ENCODE data around the gene NEU3.
"Not testable (repeated sequence)": the region's sequence is repeated elsewhere in the genome, so short reads cannot be mapped to it uniquely, and the experiment has no call there.

The NEU3 gene

GRCh38 chr11:74984730-74985129 is 4.0 kb upstream of the NEU3 start:
- no peak for DNase-seq (ENCODE audit: low read depth)
- TF ChIP-seq CTCF (conservative IDR thresholded peaks at IDR 0.05; ENCODE audit: low read length), result no peak
- no peak overlapping the region for H3K4me3 ChIP-seq (ENCODE audit: low read length)

GRCh38 chr11:74989260-74989638 is 516 bp downstream of the NEU3 start:
- TF ChIP-seq CTCF (conservative IDR thresholded peaks at IDR 0.05; ENCODE audit: low read length), result no peak
- DNase-seq (ENCODE audit: low read depth), result no peak
- H3K4me3 ChIP-seq (ENCODE audit: low read length), result peak overlapping the region; percentile 82

DNA sequence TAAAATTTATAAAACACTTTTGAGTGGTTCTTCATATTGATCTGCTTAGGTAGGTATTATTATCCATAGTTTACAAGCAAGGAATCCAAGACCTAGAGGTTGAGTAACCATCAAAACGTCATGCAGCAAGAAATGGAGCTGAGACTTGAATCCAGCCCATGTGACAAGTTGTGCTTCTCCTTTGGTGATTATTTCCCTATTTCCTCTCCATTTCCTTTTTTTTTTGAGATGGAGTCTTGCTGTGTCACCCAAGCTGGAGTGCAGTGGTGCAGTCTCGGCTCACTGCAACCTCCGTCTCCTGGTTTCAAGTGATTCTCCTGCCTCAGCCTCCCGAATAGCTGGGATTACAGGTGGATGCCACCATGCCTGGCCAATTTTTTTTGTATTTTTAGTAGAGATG is 1.4 kb downstream of the NEU3 start:
- DNase-seq (ENCODE audit: low read depth); H3K4me3 ChIP-seq (ENCODE audit: low read length): not testable (repeated sequence)

DNA sequence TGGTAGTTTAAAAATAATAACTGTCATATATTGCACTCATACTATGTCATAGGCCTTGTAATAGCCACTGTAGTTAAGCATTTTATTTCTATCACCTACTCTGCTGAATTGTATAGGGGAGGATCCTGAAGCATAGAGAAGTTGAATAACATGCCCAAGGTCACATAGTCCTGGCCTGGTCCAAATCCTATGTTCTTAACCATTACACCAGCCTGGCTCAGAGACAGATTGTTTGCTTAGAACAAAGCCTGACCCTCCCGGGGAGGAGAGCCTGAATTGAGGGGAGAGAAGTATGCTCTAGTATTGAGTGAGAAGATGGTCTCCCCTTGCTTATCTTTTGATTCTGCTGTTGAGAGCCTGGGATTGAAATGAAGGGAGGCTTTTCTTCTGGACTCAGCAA is 2.2 kb downstream of the NEU3 start:
- H3K4me3 ChIP-seq (ENCODE audit: low read length), result no peak overlapping the region
- DNase-seq (ENCODE audit: low read depth), result no peak
- TF ChIP-seq CTCF (conservative IDR thresholded peaks at IDR 0.05; ENCODE audit: low read length), result no peak

DNA sequence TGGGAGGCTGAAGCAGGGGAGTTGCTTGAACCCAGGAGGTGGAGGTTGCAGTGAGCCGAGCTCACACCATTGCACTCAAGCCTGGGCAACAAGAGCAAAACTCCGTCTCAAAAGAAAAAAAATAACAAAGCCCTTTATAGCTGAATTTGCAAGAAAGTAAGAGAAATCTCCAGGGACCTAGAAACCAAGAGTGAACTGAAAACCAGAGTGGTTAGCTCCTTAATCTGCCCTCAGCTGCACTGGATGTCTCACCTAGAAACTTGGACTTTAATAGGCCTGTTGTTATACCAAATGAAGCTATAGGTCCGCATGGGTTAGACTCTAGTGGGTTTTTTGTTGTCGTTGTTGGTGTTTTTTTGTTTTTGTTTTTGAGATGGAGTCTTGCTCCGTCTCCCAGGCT is 4.1 kb downstream of the NEU3 start:
- H3K4me3 ChIP-seq (ENCODE audit: low read length), result no peak overlapping the region

DNA sequence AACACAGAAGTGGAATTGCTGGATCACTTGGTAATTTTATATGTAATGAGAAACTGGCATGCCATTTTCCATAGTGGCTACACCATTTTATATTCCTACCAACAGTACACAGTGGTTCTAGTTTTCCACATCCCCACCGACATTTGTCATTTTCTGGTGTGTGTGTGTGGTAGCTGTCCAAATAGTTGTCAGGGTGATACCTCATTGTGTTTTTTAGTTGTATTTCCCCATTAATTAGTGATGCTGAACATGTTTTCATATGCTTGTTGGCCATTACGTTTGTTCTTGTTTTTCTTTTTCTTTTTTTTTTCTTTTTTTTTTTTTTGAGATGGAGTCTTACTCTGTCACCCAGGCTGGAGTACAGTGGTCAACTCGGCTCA is 12.2 kb downstream of the NEU3 start:
- no peak overlapping the region for H3K4me3 ChIP-seq (ENCODE audit: low read length)
- TF ChIP-seq CTCF (conservative IDR thresholded peaks at IDR 0.05; ENCODE audit: low read length), result no peak
- no peak for DNase-seq (ENCODE audit: low read depth)

More for the DNA sequence above, 4.1 kb downstream of the NEU3 start:
- no peak for TF ChIP-seq CTCF (conservative IDR thresholded peaks at IDR 0.05; ENCODE audit: low read length)
- no peak for DNase-seq (ENCODE audit: low read depth)

GRCh38 chr11:75001686-75002085 is 13.0 kb downstream of the NEU3 start:
- no peak for DNase-seq (ENCODE audit: low read depth)
- TF ChIP-seq CTCF (conservative IDR thresholded peaks at IDR 0.05; ENCODE audit: low read length), result no peak
- H3K4me3 ChIP-seq (ENCODE audit: low read length), result no peak overlapping the region

DNA sequence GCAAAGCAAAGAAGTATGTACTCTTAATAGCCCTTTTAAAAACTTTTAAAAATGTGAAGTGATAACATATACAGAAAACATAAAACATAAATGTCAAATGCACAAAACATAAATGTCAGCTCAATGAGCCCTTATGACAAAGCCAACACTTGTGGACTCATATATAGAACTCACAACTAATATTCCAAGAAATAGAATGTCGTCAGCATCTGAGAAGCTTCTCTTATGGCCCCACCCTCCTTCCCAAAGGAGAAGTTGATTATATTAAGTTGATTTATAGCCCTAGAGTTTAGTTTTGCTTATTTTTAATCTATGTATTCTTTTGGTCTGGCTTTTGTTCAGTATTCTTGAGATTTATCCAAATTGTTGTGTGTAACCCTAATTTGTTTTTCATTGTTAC is 13.8 kb downstream of the NEU3 start:
- no peak for DNase-seq (ENCODE audit: low read depth)
- no peak overlapping the region for H3K4me3 ChIP-seq (ENCODE audit: low read length)
- TF ChIP-seq CTCF (conservative IDR thresholded peaks at IDR 0.05; ENCODE audit: low read length), result no peak

All from AG10803 (cell line).